ENCODE results near the gene SRPK2. TPM values are rescaled to one million over a fixed set of nuclear protein-coding genes. Genes with fewer than 3 reads are reported as not detected.

The SRPK2 gene
- total and polyA plus RNA-seq, 2 of the 8 experiments (the other 6 are each of a cell fraction or from before 2014, with no cell fraction given), result 10.0 to 47.1 TPM

DNA sequence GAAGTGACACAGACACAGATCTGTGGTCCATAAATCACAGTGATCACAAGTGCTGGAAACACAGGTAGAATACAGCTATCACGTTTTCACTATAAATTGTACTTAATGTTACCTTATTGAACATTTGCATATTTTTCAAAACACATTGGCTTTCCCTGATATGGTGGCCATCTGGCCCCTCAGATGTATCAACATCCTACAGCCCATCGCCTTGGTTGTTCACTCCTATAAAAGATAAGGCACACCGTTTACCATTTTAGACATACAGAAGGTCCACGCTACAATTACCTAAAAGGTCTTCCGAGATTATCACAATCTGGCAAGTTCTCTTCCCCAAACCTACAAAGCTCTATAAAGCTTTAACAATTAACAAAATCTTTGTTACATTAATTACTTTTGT is 91.4 kb downstream of the SRPK2 start:
- Histone ChIP-seq H3K27me3 (replicated peaks in 1 of 4; ENCODE audit: control insufficient read depth in 3 of 4, extremely low read depth in 1 of 4, insufficient read depth in 3 of 4, low read length in 3 of 4) (no peaks in the 10 kb centered on the region; a peak in 1 of 7 replicates), H2BK15ac (ENCODE audit: low read length) (no peak overlapping the region), H2BK120ac (replicated peaks; ENCODE audit: low read depth, low read length) (no peak overlapping the region), H3K9me3 (ENCODE audit: insufficient read depth in 2 of 2, low read depth in 1 of 2, low read length in 1 of 2) (no peaks in the 10 kb centered on the region), H3K27ac (ENCODE audit: low read depth, low read length) (no peak overlapping the region), H3K23ac (ENCODE audit: insufficient read length) (no peak overlapping the region), H3K4ac (replicated peaks; ENCODE audit: insufficient read length, low read depth, low read length) (no peak overlapping the region), H4K91ac (replicated peaks; ENCODE audit: insufficient read length, low read length) (no peak overlapping the region), H3K79me1 (ENCODE audit: low read depth, low read length) (peaks cover 5% of the 10 kb centered on the region; the same call in 1 of the 2 replicates), H2AK5ac (ENCODE audit: low read depth, low read length) (no peak overlapping the region), H2BK20ac (ENCODE audit: low read length) (no peak overlapping the region), H2BK5ac (ENCODE audit: low read depth, low read length) (no peak overlapping the region), H3K4me2 (ENCODE audit: insufficient read depth in 1 of 2, low read depth in 2 of 2, low read length in 2 of 2) (no peak overlapping the region), H3K79me2 (ENCODE audit: control insufficient read depth in 1 of 2, insufficient read depth in 2 of 2, low read length in 2 of 2) (peaks cover 0 to 64% of the 10 kb centered on the region in 2 experiments; a peak in 2 of 4 replicates), H4K20me1 (replicated peaks in 1 of 2; ENCODE audit: control insufficient read depth in 1 of 2, insufficient read depth in 2 of 2, low read length in 2 of 2) (peaks cover 2 to 7% of the 10 kb centered on the region in 2 experiments), H3K4me1 (replicated peaks in 1 of 4; ENCODE audit: control insufficient read depth in 3 of 4, insufficient read depth in 4 of 4, low read length in 3 of 4) (peaks cover 3 to 6% (median 5%) of the 10 kb centered on the region in 4 experiments), H3K14ac (ENCODE audit: insufficient read length) (no peak overlapping the region), H2AFZ (ENCODE audit: low read length) (no peak overlapping the region), H3K18ac (ENCODE audit: extremely low read depth, low read length) (no peak overlapping the region), H3K56ac (replicated peaks; ENCODE audit: insufficient read length, low read depth, low read length) (no peak overlapping the region), H3K4me3 (ENCODE audit: extremely low read depth in 1 of 4, insufficient read depth in 2 of 4, low read depth in 3 of 4, low read length in 4 of 4) (no peak overlapping the region), H3K23me2 (ENCODE audit: low read depth, low read length) (no peaks in the 10 kb centered on the region), H2BK12ac (ENCODE audit: low read depth, low read length) (no peak overlapping the region), H3K9ac (replicated peaks in 1 of 4; ENCODE audit: extremely low read depth in 1 of 4, low read depth in 3 of 4, low read length in 3 of 4) (no peak overlapping the region), H3K36me3 (ENCODE audit: control insufficient read depth in 2 of 4, insufficient read depth in 4 of 4, low read length in 3 of 4) (no peaks in the 10 kb centered on the region), H4K5ac (ENCODE audit: insufficient read length, low read depth, low read length) (no peak overlapping the region), H4K8ac (ENCODE audit: extremely low read depth, insufficient read depth, low read length) (no peak overlapping the region)
- ChIA-PET POLR2A (ENCODE audit: partially characterized antibody) (no interaction called here), CTCF (ENCODE audit: partially characterized antibody) (interaction anchor here (0.6 to 1.3 kb wide), 6 partner anchors 12 to 1870 kb away, joined by 3 to 4 read pairs (median 3); no protein-coding TSS in a partner anchor)
- no peak for FAIRE-seq
- WGBS, 2 experiments (ENCODE audit: extremely low coverage in 1 of 2, insufficient coverage in 1 of 2, insufficient read length in 1 of 2, insufficient replicate concordance in 2 of 2, low coverage in 1 of 2, low lambda C conversion rate in 2 of 2, missing lambda C conversion rate in 1 of 2), result 94% methylated on average over 5 of the region's 5 CpGs; no CpG with 5 or more reads in 1 of the 2 experiments
- no peak for DNase-seq (ENCODE audit: low read depth in 1 of 2, low spot score in 2 of 2)
- TF ChIP-seq JUND (IDR thresholded peaks at IDR 0.05; ENCODE audit: low read length), result no peak
- no peak for TF ChIP-seq TAF7 (optimal IDR thresholded peaks at IDR 0.05; ENCODE audit: borderline replicate concordance, low read depth, low read length)
- no peak for TF ChIP-seq MAX (IDR thresholded peaks at IDR 0.05)
- TF ChIP-seq MAFK (IDR thresholded peaks at IDR 0.05; ENCODE audit: low read depth, low read length), result no peak
- TF ChIP-seq CHD2 (IDR thresholded peaks at IDR 0.05; ENCODE audit: low read length), result no peak
- TF ChIP-seq POU5F1 (IDR thresholded peaks at IDR 0.05; ENCODE audit: low read depth, low read length), result no peak
- TF ChIP-seq RFX5 (IDR thresholded peaks at IDR 0.05; ENCODE audit: borderline replicate concordance, low read depth, low read length), result no peak
- TF ChIP-seq EGR1 (IDR thresholded peaks at IDR 0.05; ENCODE audit: borderline replicate concordance, low read depth, low read length), result no peak
- TF ChIP-seq HDAC2 (IDR thresholded peaks at IDR 0.05; ENCODE audit: borderline replicate concordance in 1 of 2, low read depth in 2 of 2, low read length in 2 of 2), result no peak
- TF ChIP-seq POLR2A (IDR thresholded peaks at IDR 0.05; ENCODE audit: control extremely low read depth in 1 of 2, low read depth in 2 of 2, low read length in 2 of 2), result no peak
- no peak for TF ChIP-seq SIN3A (conservative IDR thresholded peaks at IDR 0.05 in 1 of 2, IDR thresholded peaks at IDR 0.05 in 1 of 2; ENCODE audit: low read depth in 1 of 2, low read length in 2 of 2)
- no peak for TF ChIP-seq HDAC6 (IDR thresholded peaks at IDR 0.05; ENCODE audit: low read depth, low read length)
- no peak for TF ChIP-seq SP4 (IDR thresholded peaks at IDR 0.05; ENCODE audit: low read length)
- no peak for TF ChIP-seq KDM4A (IDR thresholded peaks at IDR 0.05; ENCODE audit: low read depth, low read length, severe bottlenecking)
- no peak for TF ChIP-seq TCF12 (IDR thresholded peaks at IDR 0.05; ENCODE audit: low read depth, low read length)
